Measurements from ENCODE around the gene PLCL1. TPM values are rescaled to one million over a fixed set of nuclear protein-coding genes. Genes with fewer than 3 reads are reported as not detected.

PLCL1 gene
- polyA plus RNA-seq, 3 donors, result 0.69 to 1.4 (median 0.79) TPM

DNA sequence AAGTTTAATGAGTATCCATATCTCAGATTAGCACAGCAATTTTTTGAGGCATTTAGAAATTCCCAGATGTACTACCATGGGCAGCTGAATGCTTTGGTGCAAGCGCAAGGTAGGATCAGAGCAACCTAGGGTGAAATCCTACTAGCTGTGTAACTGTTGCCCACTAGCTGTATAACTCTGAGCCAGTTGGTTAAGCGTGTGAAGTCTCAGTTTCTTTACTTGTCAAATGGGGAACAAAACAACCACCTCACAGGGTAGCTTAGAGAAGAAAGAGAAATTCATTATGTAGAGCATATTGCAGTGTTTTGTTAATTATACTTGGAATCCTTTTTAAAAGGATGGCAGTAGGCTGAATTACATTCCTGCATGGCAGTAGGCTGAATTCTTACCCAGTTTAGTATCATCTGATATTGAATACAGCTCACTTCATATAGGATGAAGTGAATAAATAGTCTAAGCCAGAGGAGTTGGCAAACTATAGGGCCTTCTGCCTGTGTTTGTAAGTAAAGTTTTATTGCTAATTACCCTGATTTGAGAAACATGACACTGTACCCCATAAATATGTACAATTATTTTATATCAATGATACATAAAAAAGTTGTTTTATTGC lies 180.7 kb downstream of the PLCL1 start:
- WGBS (ENCODE audit: insufficient coverage), result no CpG with 5 or more reads among the region's 2 CpGs

GRCh38 chr2:197986977-197987376 lies 182.6 kb downstream of the PLCL1 start:
- peaks cover 0 to 4% (median 2%) of the 10 kb centered on the region in 7 donors for H3K9me3 Mint-ChIP-seq
- H3K27ac Mint-ChIP-seq, result no peak overlapping the region
- Histone ChIP-seq H3K4me3 (replicated peaks in 1 of 3; ENCODE audit: low read depth in 2 of 3, low read length in 3 of 3) (no peak overlapping the region), H3K4me2 (replicated peaks; ENCODE audit: extremely low read depth, low read length, poor library complexity, severe bottlenecking) (no peak overlapping the region), H2AFZ (ENCODE audit: insufficient read depth, low read depth, low read length, poor library complexity, severe bottlenecking) (no peak overlapping the region), H3K9me3 (replicated peaks in 1 of 2; ENCODE audit: control insufficient read depth in 1 of 2, insufficient read depth in 1 of 2, low read length in 2 of 2) (no peaks in the 10 kb centered on the region), H3K36me3 (replicated peaks in 1 of 2; ENCODE audit: control insufficient read depth in 1 of 2, insufficient read depth in 2 of 2, low read length in 2 of 2) (no peaks in the 10 kb centered on the region), H3K27me3 (ENCODE audit: control insufficient read depth in 2 of 2, insufficient read depth in 2 of 2, low read length in 2 of 2) (no peaks in the 10 kb centered on the region), H3K27ac (ENCODE audit: low read depth in 1 of 2, low read length in 2 of 2) (no peak overlapping the region), H4K20me1 (ENCODE audit: insufficient read depth, low read length) (no peaks in the 10 kb centered on the region), H3K79me2 (ENCODE audit: insufficient read depth, low read length) (no peaks in the 10 kb centered on the region), H3K4me1 (ENCODE audit: control insufficient read depth in 1 of 2, insufficient read depth in 2 of 2, low read length in 2 of 2) (no peaks in the 10 kb centered on the region), H3K9ac (ENCODE audit: insufficient read depth, low read length, poor library complexity, severe bottlenecking) (no peak overlapping the region)
- no peak overlapping the region for H3K4me3 Mint-ChIP-seq
- H3K27me3 Mint-ChIP-seq (ENCODE audit: low read depth in 3 of 3), result peaks cover 0 to 1% (median 1%) of the 10 kb centered on the region in 3 donors
- TF ChIP-seq CTCF (IDR thresholded peaks at IDR 0.05), result no peak
- DNase-seq, result no peak
- no peaks in the 10 kb centered on the region for H3K36me3 Mint-ChIP-seq
- intact Hi-C loops (cut with micrococcal nuclease), result no loop called here
- WGBS (ENCODE audit: insufficient coverage), result 100% methylated on average over 1 of the region's 3 CpGs
- H3K4me1 Mint-ChIP-seq, result no peaks in the 10 kb centered on the region

More for the DNA sequence above, 180.7 kb downstream of the PLCL1 start:
- intact Hi-C loops (cut with micrococcal nuclease), result no loop called here
- Histone ChIP-seq H3K27me3 (ENCODE audit: control insufficient read depth in 2 of 2, insufficient read depth in 2 of 2, low read length in 2 of 2) (no peaks in the 10 kb centered on the region), H3K9ac (ENCODE audit: insufficient read depth, low read length, poor library complexity, severe bottlenecking) (no peak overlapping the region), H3K4me2 (replicated peaks; ENCODE audit: extremely low read depth, low read length, poor library complexity, severe bottlenecking) (no peak overlapping the region), H3K36me3 (replicated peaks in 1 of 2; ENCODE audit: control insufficient read depth in 1 of 2, insufficient read depth in 2 of 2, low read length in 2 of 2) (no peaks in the 10 kb centered on the region), H3K27ac (ENCODE audit: low read depth in 1 of 2, low read length in 2 of 2) (no peak overlapping the region), H3K79me2 (ENCODE audit: insufficient read depth, low read length) (no peaks in the 10 kb centered on the region), H3K4me3 (replicated peaks in 1 of 3; ENCODE audit: low read depth in 2 of 3, low read length in 3 of 3) (no peak overlapping the region), H3K9me3 (replicated peaks in 1 of 2; ENCODE audit: control insufficient read depth in 1 of 2, insufficient read depth in 1 of 2, low read length in 2 of 2) (no peaks in the 10 kb centered on the region), H3K4me1 (ENCODE audit: control insufficient read depth in 1 of 2, insufficient read depth in 2 of 2, low read length in 2 of 2) (no peaks in the 10 kb centered on the region), H2AFZ (ENCODE audit: insufficient read depth, low read depth, low read length, poor library complexity, severe bottlenecking) (no peak overlapping the region), H4K20me1 (ENCODE audit: insufficient read depth, low read length) (no peaks in the 10 kb centered on the region)
- no peak for DNase-seq
- Mint-ChIP-seq H3K27me3 (ENCODE audit: low read depth in 3 of 3) (peaks cover 0 to 1% (median 0%) of the 10 kb centered on the region in 3 donors), H3K4me1 (no peaks in the 10 kb centered on the region), H3K9me3 (no peaks in the 10 kb centered on the region), H3K36me3 (no peaks in the 10 kb centered on the region), H3K27ac (no peak overlapping the region), H3K4me3 (no peak overlapping the region)
- no peak for TF ChIP-seq CTCF (IDR thresholded peaks at IDR 0.05)

All from CD14-positive monocyte (primary cell).